Omental fat pad (tissue), 4 donors: ENCODE data around the gene BCAT1. TPM values are rescaled to one million over a fixed set of nuclear protein-coding genes. Genes with fewer than 3 reads are reported as not detected.

Source experiments
- ATAC-seq: fragments of 150-250 bp; one replicate; pipeline ENCODE4 v1.9.1; 2016; ENCODE audit warnings: mild to moderate bottlenecking, moderate library complexity; ENCODE audit not compliant: low FRiP score
- DNase-seq: peaks from one replicate; pipeline ENCODE4 v3.0.0-alpha.2; 2019; ENCODE audit warnings: low spot score
- CTCF ChIP-seq, 3 donors: fragments of 450-650 bp; IDR thresholded peaks; one replicate each; pipeline ENCODE4 v1.5.1; 2016 to 2017; ENCODE audit warnings: antibody characterized with exemption in 3 of 3, mild to moderate bottlenecking in 3 of 3, moderate library complexity in 2 of 3
- total RNA-seq, 4 donors: library from RNA; depleted of rRNA; stranded (reverse); fragments of >200 nt; gene quantifications; one replicate each; pipeline ENCODE4 v1.1.0, GENCODE V29; 2016

BCAT1 gene
- total RNA-seq, 4 donors from 2014 or later, result 33.7 to 53.4 (median 44.4) TPM

GRCh38 chr12:24797901-24798300 is 151.0 kb downstream of the BCAT1 start:
- TF ChIP-seq CTCF (IDR thresholded peaks at IDR 0.05), result no peak
- no peak for ATAC-seq
- no peak for DNase-seq

DNA sequence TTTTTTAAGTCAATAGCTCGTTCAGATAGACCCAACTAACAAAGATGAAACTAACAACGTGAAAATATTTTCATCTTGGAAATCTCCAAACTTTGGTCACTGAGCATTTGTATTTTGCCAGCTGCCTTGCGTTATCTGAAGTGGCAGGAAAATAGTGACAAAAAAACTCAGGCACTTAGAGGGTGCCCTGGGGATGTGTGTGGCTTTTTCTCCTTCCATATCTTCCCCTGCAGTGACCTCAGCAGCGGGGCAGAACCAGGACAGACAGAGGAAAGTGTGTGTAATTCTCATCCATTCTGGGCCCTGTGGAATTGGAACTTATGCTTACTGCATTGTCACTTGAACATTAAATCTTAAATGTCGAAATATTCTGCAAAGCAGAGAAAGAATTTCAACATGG is 152.0 kb downstream of the BCAT1 start:
- TF ChIP-seq CTCF (IDR thresholded peaks at IDR 0.05), result no peak
- no peak for DNase-seq
- no peak for ATAC-seq

DNA sequence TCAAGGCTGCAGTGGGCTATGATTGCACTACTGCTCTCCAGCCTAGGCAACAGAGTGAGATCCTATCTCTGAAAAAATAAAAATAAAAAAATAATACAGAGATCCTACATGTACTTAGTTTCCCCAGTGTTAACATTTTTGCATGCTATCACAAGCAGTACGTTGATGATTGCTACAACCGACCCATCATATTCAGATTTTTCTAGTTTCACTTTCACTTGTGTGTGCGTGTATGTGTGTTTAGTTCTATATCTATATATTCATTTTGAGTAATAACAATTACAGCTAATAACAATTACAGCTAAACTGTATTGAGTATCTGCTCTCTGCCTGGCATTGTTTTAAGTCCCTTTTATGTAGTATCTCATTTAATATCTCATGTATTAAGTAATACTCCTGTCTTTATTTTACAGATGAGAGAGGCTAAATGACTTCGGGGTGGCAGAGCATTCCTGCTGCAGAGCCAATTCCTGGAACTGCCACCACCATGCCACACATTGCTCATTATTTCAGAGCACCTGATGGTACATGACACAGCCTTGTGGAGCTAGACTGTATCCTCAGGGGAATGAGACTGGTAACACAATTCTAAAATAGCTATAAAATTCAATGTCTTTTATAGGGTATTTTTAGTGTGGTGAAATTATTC is 153.1 kb downstream of the BCAT1 start:
- TF ChIP-seq CTCF (IDR thresholded peaks at IDR 0.05), result no peak
- DNase-seq, result no peak
- no peak for ATAC-seq

DNA sequence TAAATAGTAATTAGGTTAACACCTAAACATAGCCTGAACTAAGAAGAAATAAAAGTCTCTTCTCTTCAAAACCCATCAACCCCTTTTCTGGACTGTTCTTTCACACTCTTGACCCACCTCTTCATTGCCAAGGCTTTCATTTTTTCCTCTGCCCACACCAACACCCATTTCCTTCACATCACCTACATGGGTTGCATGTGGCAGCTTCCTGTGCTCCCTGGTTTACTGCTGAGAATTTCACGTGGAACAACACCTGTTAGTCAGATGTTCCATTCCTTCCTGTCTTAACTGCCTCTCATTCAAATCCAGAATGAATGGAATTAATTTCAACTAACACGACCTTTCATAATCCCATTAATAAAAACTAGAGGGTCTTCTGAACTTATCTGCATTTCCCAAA is 157.3 kb downstream of the BCAT1 start:
- TF ChIP-seq CTCF (IDR thresholded peaks at IDR 0.05), result no peak
- ATAC-seq, result no peak
- DNase-seq, result no peak

DNA sequence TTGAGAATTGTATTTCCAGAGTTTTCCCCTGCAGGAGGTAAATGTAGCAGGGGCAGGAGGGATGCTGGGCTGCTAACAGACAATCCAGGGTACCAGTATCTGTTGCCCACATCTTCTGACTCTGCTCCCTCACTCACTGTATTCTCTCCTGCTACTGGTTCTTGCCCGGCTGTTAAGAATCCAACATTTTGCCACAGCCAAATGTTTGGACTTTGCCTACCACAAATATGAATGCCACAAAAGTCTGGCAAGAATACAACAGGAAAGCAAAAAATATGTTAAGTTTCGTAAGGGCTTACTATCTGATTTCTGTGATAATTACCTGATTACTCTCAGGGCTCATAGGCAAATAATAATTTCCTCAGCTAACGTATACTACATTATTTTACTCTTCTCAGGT is 160.0 kb downstream of the BCAT1 start:
- ATAC-seq (no peak), DNase-seq (no peak)
- no peak for TF ChIP-seq CTCF (IDR thresholded peaks at IDR 0.05)

DNA sequence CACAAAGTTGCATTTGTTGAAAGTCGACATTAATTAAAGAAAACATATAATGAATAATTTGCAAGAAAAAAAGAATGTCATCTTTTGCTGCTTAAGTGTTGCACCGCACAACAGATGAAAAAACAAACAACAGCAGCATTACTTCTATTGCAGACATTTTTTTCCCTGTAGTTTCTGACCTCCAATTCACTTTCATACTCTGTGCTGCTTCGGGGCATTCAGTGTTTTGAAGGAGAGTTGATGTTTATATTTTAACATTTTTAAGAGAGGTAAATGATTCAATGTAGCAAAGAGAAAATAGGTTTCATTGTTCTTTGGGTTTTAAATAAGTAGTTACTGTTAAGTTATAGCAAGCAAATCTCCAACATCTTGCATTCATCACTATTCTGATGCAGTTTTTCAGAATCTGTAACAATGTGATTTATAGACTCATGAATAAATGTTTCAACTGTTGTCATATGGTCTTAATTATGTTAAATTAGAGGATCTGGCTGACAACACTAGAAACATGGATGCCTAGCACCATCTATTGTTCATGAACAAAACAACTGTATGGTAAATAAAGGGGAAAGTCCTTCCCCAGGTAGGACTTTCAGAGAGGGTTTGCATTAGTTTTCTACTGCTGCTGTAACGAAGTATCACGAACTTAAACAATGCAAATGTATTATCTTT is 168.1 kb downstream of the BCAT1 start:
- TF ChIP-seq CTCF (IDR thresholded peaks at IDR 0.05), result no peak
- DNase-seq (no peak), ATAC-seq (no peak)
